GM12801 (cell line): ENCODE results near the gene SAMSN1.

ENCODE experiments used
- TF ChIP-seq, protein P1 (sequence below): IDR thresholded peaks from one replicate; pipeline ENCODE4 v1.5.1; 2011; ENCODE audit warnings: control low read depth; ENCODE audit not compliant: insufficient read length; ENCODE audit errors: extremely low read depth

SAMSN1 gene

DNA sequence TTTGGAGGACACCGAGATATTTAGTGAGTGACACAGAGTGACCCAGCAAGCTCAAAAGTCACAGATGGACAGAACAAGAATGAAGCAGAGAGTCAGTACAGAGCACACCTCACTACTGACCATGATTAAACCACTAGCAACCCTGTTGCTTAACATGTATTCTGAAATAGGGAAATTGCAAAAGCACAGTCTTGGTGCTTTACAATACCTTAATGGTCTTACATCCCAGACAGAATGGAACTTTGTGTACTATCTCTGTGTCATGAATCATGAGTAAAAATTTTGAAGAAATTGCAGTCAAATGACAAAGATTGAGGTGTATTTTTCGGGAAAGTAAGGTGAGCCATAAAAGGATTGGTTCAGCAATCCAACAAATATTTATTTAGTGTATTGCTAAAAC lies 2.7 kb upstream of the SAMSN1 start:
- TF ChIP-seq, protein P1, sequence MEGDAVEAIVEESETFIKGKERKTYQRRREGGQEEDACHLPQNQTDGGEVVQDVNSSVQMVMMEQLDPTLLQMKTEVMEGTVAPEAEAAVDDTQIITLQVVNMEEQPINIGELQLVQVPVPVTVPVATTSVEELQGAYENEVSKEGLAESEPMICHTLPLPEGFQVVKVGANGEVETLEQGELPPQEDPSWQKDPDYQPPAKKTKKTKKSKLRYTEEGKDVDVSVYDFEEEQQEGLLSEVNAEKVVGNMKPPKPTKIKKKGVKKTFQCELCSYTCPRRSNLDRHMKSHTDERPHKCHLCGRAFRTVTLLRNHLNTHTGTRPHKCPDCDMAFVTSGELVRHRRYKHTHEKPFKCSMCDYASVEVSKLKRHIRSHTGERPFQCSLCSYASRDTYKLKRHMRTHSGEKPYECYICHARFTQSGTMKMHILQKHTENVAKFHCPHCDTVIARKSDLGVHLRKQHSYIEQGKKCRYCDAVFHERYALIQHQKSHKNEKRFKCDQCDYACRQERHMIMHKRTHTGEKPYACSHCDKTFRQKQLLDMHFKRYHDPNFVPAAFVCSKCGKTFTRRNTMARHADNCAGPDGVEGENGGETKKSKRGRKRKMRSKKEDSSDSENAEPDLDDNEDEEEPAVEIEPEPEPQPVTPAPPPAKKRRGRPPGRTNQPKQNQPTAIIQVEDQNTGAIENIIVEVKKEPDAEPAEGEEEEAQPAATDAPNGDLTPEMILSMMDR = no peak

DNA sequence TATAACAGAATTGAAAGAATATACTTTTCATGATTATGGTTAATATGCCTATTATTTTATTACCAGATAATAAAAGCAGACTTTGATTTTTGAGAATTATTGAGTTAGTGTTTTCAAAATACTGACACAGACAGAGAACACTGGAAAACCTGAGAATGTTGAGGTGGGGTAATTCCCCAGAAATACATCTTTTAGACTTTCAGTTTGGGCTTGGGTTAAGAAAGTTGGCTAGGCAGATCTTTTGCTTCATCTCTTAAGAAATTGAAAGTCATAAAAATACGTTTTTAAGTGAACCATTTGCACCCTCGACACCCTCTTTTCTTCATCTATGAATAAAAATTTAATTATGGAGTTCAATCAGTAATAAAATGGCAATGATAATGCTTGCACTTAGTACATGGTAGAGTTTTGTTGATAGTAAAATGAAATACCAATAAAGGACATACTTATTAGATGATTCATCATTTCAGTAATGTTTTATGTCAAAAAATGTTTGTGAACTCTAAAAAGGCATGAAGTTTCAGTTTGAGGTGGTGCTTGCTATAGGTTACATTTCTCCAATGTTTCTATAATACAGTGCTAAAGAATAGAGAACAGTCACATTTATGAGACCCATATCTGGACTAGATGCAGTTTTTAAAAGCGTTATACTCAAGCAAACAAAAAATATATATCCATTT lies 1.9 kb upstream of the SAMSN1 start:
- TF ChIP-seq, protein P1 = no peak

DNA sequence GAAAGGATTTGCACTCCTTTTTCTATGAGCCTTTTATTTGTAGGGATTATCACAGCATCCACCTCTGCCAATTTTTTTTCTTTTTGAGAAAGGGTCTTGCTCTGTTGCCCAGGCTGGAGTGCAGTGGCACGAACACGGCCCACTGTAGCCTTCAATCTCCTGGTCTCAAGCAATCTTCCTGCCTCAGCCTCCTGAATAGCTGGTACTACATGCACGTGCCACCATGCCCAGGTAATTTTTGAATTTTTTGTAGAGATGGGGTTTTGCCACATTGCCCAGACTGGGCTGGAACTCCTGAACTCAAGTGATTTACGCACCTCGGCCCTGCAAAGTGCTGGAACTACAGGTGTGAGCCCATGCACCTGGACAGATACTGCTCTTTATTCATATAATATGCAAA lies 2.1 kb downstream of the SAMSN1 start:
- TF ChIP-seq, protein P1 = no peak

- TF ChIP-seq, protein P1 = no peak
These were observed 3.5 kb downstream of the SAMSN1 start for GRCh38 chr21:14542638-14543037.

GRCh38 chr21:14541841-14542490 lies 4.1 kb downstream of the SAMSN1 start:
- TF ChIP-seq, protein P1 = no peak

DNA sequence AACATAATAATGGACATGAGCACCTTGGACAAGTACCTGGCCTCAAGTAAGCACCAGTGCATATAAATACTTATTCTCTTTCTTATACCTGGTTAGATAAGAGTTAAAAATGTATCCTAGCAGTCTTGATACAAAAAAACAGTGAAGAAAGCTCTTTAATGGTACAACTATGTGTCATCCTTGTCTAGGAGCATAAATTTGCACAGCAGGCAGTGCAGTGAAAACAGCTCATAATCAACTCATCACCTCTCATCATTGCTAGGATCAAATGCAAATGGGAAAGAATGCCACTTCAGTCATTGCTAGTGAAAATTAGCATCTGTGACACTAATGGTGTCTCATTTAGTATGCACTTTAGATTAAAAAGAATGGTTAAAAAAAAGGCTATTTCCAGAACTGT lies 7.6 kb downstream of the SAMSN1 start:
- TF ChIP-seq, protein P1 = no peak

DNA sequence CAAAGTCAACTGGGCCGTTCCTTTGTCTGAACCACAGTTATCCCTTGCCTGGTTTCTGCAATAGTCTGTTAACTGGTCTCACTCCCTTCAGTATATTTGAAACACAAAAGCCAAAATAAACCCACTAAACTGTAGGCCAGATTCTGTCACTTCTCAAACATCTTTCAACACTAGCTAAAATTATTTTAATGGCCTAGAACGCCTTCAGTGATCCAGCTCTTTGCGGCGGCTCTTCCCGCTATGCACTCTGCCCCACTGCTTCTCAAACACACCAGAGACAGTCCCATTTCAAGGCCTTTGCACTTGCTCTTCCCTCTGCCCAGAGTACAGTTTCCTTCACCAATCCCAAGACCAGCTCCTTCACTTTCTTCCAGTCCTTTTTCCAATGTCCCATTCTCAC lies 9.2 kb downstream of the SAMSN1 start:
- TF ChIP-seq, protein P1 = no peak
